ENCODE results near the gene NPTX1. TPM values are rescaled to one million over a fixed set of nuclear protein-coding genes. Genes with fewer than 3 reads are reported as not detected.

NPTX1 gene
- total and polyA plus RNA-seq, 2 of the 13 experiments (the other 11 are each of a cell fraction or from before 2014, with no cell fraction given) = 0.01 TPM; not detected in 1

- no peak for TF ChIP-seq TSC22D2 (CRISPR knock-in tag; IDR thresholded peaks at IDR 0.05; ENCODE audit: borderline replicate concordance)
- TF ChIP-seq, protein P1, sequence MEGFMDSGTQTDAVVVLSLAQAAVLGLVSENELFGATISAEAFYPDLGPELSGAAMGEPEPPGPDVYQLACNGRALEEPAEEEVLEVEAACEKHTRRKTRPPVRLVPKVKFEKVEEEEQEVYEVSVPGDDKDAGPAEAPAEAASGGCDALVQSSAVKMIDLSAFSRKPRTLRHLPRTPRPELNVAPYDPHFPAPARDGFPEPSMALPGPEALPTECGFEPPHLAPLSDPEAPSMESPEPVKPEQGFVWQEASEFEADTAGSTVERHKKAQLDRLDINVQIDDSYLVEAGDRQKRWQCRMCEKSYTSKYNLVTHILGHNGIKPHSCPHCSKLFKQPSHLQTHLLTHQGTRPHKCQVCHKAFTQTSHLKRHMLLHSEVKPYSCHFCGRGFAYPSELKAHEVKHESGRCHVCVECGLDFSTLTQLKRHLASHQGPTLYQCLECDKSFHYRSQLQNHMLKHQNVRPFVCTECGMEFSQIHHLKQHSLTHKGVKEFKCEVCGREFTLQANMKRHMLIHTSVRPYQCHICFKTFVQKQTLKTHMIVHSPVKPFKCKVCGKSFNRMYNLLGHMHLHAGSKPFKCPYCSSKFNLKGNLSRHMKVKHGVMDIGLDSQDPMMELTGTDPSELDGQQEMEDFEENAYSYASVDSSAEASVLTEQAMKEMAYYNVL (CRISPR knock-in tag; IDR thresholded peaks at IDR 0.05; ENCODE audit: borderline replicate concordance) = no peak
Observed at GRCh38 chr17:80441598-80442322, 34.6 kb downstream of the NPTX1 start (continued).

GRCh38 chr17:80441133-80441578, 35.3 kb downstream of the NPTX1 start:
- DNase-seq (ENCODE audit: low spot score) (peak; percentile 35), FAIRE-seq (no peak), ATAC-seq (peak; percentile 74)
- Histone ChIP-seq H3K27ac (ENCODE audit: extremely low read length, insufficient read depth, low read length) (no peak overlapping the region), H3K79me2 (ENCODE audit: insufficient read depth, low read length) (no peaks in the 10 kb centered on the region), H3K9ac (ENCODE audit: insufficient read depth, low read depth, low read length) (no peak overlapping the region), H4K20me1 (ENCODE audit: insufficient read depth, low read length) (peaks cover 14% of the 10 kb centered on the region; the same call in 1 of the 2 replicates), H3K9me3 (ENCODE audit: low read length) (no peaks in the 10 kb centered on the region), H2AFZ (ENCODE audit: low read length) (no peak overlapping the region), H3K27me3 (ENCODE audit: control insufficient read depth in 1 of 2, insufficient read depth in 2 of 2, low read length in 2 of 2) (peaks cover 7 to 20% of the 10 kb centered on the region in 2 experiments; a peak in 3 of 5 replicates), H3K36me3 (replicated peaks in 1 of 2; ENCODE audit: control insufficient read depth in 1 of 2, insufficient read depth in 2 of 2, low read length in 2 of 2) (no peaks in the 10 kb centered on the region), H3K4me2 (ENCODE audit: low read depth, low read length) (no peak overlapping the region), H3K4me3 (replicated peaks in 1 of 3; ENCODE audit: insufficient read depth in 1 of 3, low read depth in 2 of 3, low read length in 3 of 3) (no peak overlapping the region), H3K4me1 (ENCODE audit: insufficient read depth, low read length) (no peaks in the 10 kb centered on the region)
- ChIA-PET CTCF (ENCODE audit: low intra/inter-chr PET ratio, low total read pairs) (no interaction called here), POLR2A (interaction anchor here (1.7 kb wide), 1 partner anchor 14 kb away, joined by 6 read pairs; no protein-coding TSS in a partner anchor)
- BruUV-seq (replicated peaks) = no TSS peak
- 10% methylated on average over 14 of the region's 14 CpGs for WGBS (ENCODE audit: low lambda C conversion rate)
- intact Hi-C loops (cut with micrococcal nuclease; ENCODE audit: unreplicated experiment) (no loop called here), in situ Hi-C loops (cut with HindIII; ENCODE audit: extremely low pct_ligation_motif_present, low pct_unique_long_range_greater_than_20kb) (no loop called here)
- TF ChIP-seq TBL1XR1 (IDR thresholded peaks at IDR 0.05; ENCODE audit: borderline replicate concordance, low read length, partially characterized antibody) (no peak), KDM1A (CRISPR knock-in tag; IDR thresholded peaks at IDR 0.05) (no peak), KLF12 (CRISPR knock-in tag; IDR thresholded peaks at IDR 0.05; ENCODE audit: borderline replicate concordance) (peak; percentile 93), HNRNPH1 (optimal IDR thresholded peaks at IDR 0.05; ENCODE audit: low read depth, low read length) (no peak), ZFP36 (IDR thresholded peaks at IDR 0.05; ENCODE audit: borderline replicate concordance, low read depth, low read length, partially characterized antibody) (no peak), ZBTB2 (CRISPR knock-in tag; IDR thresholded peaks at IDR 0.05; ENCODE audit: low read depth) (no peak), ZNF44 (CRISPR knock-in tag; IDR thresholded peaks at IDR 0.05) (no peak), NR0B2 (CRISPR knock-in tag; IDR thresholded peaks at IDR 0.05) (peak; percentile 74; the same call in 1 of the 2 replicates), ZNF784 (CRISPR knock-in tag; IDR thresholded peaks at IDR 0.05; ENCODE audit: borderline replicate concordance) (0 out of 2 replicates have a peak, but pooled peaks have one; percentile 59), TIGD3 (CRISPR knock-in tag; IDR thresholded peaks at IDR 0.05; ENCODE audit: borderline replicate concordance) (peak; percentile 91; the same call in 1 of the 2 replicates), REXO4 (CRISPR knock-in tag; IDR thresholded peaks at IDR 0.05; ENCODE audit: borderline replicate concordance) (no peak), MLX (CRISPR knock-in tag; IDR thresholded peaks at IDR 0.05) (0 out of 2 replicates have a peak, but pooled peaks have one; percentile 51)
